Smooth muscle cell (in vitro differentiated cells): Measurements from ENCODE around the gene MYO1D. TPM values are rescaled to one million over a fixed set of nuclear protein-coding genes. Genes with fewer than 3 reads are reported as not detected.

ENCODE experiments used
- DNase-seq: peaks from one replicate; lab custom pipeline; 2025; ENCODE audit not compliant: unreplicated experiment; lab: John Stamatoyannopoulos, UW
- H2AFZ ChIP-seq: fragments of 200-600 bp; sonication (generic); 2 replicates; pipeline ENCODE4 v1.6.0; 2016; ENCODE audit warnings: antibody characterized with exemption, low read depth, mild to moderate bottlenecking
- H3F3A ChIP-seq: fragments of 200-600 bp; sonication (generic); 2 replicates; pipeline ENCODE4 v1.6.0; 2017; ENCODE audit warnings: antibody characterized with exemption, low read depth
- H3K27ac ChIP-seq: fragments of 200-600 bp; sonication (generic); 2 replicates; pipeline ENCODE4 v1.5.1; 2016; ENCODE audit warnings: low read depth, mild to moderate bottlenecking
- H3K27me3 ChIP-seq: fragments of 200-600 bp; sonication (generic); 2 replicates; pipeline ENCODE4 v1.6.1; 2016; ENCODE audit warnings: low read depth, mild to moderate bottlenecking
- H3K36me3 ChIP-seq: fragments of 200-600 bp; sonication (generic); 2 replicates; pipeline ENCODE4 v1.5.1; 2016; ENCODE audit warnings: low read depth
- H3K4me1 ChIP-seq: fragments of 200-600 bp; sonication (generic); 2 replicates; pipeline ENCODE4 v1.5.1; 2016; ENCODE audit warnings: low read depth
- H3K4me2 ChIP-seq: fragments of 200-600 bp; sonication (generic); 2 replicates; pipeline ENCODE4 v1.6.0; 2016; ENCODE audit warnings: mild to moderate bottlenecking
- H3K4me3 ChIP-seq: fragments of 200-600 bp; sonication (generic); 2 replicates; pipeline ENCODE4 v1.5.1; 2016; ENCODE audit warnings: mild to moderate bottlenecking
- H3K79me2 ChIP-seq: fragments of 200-600 bp; sonication (generic); 2 replicates; pipeline ENCODE4 v1.6.0; 2016; ENCODE audit warnings: low read depth, mild to moderate bottlenecking
- H3K9ac ChIP-seq: fragments of 200-600 bp; sonication (generic); 2 replicates; pipeline ENCODE4 v1.6.0; 2016; ENCODE audit warnings: low read depth
- H3K9me3 ChIP-seq: fragments of 200-600 bp; sonication (generic); replicated peaks from 2 replicates; pipeline ENCODE4 v1.5.1; 2016; ENCODE audit warnings: low read depth
- H4K20me1 ChIP-seq: fragments of 200-600 bp; sonication (generic); 2 replicates; pipeline ENCODE4 v1.6.0; 2016; ENCODE audit warnings: low read depth
- WGBS: methylation state at CpG from one replicate; pipeline ENCODE4 v1.1.7; 2016; ENCODE audit warnings: low lambda C conversion rate; 5-methylcytosine and 5-hydroxymethylcytosine counted together
- polyA plus RNA-seq: library from polyadenylated mRNA; unstranded; fragments of >200 nt; fragmentation: Nextera tagmentation; extraction: Ambion mirVana; gene quantifications from 2 replicates; pipeline ENCODE4 v1.2.1, GENCODE V29; 2016
- total RNA-seq: library from RNA; depleted of rRNA; stranded (reverse); fragments of >200 nt; gene quantifications from 2 replicates; pipeline ENCODE4 v1.2.3, GENCODE V29; 2014
- TF ChIP-seq, protein P1 (sequence below): fragments of 200-600 bp; sonication (generic); IDR thresholded peaks from 2 replicates; pipeline ENCODE4 v1.5.1; 2017; ENCODE audit warnings: borderline replicate concordance, mild to moderate bottlenecking, antibody characterized with exemption; ENCODE audit not compliant: insufficient read depth, poor library complexity, severe bottlenecking

MYO1D gene
- total and polyA plus RNA-seq, 2 experiments from 2014 or later = 13.9 to 35.7 TPM

DNA sequence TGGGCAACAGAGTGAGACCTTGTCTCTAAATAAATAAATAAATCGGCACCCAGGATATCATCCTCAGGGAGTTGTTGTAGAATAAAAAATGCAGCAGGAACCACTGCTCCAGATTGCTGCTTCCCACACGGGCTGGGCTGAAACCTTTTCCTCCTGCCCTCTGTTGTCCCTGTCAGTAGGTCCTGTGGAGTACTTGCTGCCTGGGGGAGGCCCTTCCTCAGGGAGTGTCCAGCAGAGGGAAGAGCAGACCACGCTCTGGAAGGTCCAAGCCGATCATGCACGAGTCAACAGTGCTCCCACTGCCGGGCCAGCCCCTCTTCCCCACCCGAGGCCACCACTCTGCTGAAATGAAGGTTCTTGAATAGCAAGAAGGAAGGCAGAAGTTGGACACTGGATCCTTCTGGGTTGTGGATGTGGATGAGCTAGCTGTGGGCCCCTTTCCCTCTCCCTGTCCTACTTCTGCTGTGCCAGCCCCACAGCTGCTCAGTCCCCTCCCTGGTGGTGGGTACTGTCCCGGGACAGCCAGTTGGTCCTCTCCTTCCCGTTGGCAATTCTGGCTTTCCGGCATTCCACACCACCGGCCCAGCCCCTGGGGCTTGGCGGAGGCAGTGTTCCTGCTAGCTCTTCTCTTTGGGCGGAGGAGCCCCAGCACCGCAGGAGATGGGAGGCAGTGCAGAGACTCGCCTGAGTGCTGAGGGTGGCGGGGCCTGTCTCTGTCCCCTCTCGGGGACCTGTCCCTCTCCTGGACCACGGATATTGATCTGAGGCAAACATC is 379.3 kb downstream of the MYO1D start:
- no peaks in the 10 kb centered on the region for H3K27me3 ChIP-seq
- H3K79me2 ChIP-seq = no peaks in the 10 kb centered on the region
- DNase-seq = no peak
- no peak overlapping the region for H3K9ac ChIP-seq
- H3K4me2 ChIP-seq = no peak overlapping the region
- H2AFZ ChIP-seq = no peak overlapping the region
- H4K20me1 ChIP-seq = no peaks in the 10 kb centered on the region
- no peaks in the 10 kb centered on the region for H3K36me3 ChIP-seq
- peak overlapping the region; percentile 94 for H3K27ac ChIP-seq
- H3K4me3 ChIP-seq = no peak overlapping the region
- H3F3A ChIP-seq = no peaks in the 10 kb centered on the region
- H3K9me3 ChIP-seq = no peaks in the 10 kb centered on the region
- no peaks in the 10 kb centered on the region for H3K4me1 ChIP-seq
- TF ChIP-seq, protein P1, sequence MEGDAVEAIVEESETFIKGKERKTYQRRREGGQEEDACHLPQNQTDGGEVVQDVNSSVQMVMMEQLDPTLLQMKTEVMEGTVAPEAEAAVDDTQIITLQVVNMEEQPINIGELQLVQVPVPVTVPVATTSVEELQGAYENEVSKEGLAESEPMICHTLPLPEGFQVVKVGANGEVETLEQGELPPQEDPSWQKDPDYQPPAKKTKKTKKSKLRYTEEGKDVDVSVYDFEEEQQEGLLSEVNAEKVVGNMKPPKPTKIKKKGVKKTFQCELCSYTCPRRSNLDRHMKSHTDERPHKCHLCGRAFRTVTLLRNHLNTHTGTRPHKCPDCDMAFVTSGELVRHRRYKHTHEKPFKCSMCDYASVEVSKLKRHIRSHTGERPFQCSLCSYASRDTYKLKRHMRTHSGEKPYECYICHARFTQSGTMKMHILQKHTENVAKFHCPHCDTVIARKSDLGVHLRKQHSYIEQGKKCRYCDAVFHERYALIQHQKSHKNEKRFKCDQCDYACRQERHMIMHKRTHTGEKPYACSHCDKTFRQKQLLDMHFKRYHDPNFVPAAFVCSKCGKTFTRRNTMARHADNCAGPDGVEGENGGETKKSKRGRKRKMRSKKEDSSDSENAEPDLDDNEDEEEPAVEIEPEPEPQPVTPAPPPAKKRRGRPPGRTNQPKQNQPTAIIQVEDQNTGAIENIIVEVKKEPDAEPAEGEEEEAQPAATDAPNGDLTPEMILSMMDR = no peak
- WGBS = 87% methylated on average over 18 of the region's 18 CpGs

- H3K9me3 ChIP-seq = no peaks in the 10 kb centered on the region
- no peak overlapping the region for H3K4me3 ChIP-seq
- no peaks in the 10 kb centered on the region for H3K27me3 ChIP-seq
- H3F3A ChIP-seq = no peaks in the 10 kb centered on the region
- peak overlapping the region; percentile 94 for H3K27ac ChIP-seq
- H3K9ac ChIP-seq = no peak overlapping the region
- H4K20me1 ChIP-seq = no peaks in the 10 kb centered on the region
- no peaks in the 10 kb centered on the region for H3K4me1 ChIP-seq
- no peak for DNase-seq
- H3K79me2 ChIP-seq = no peaks in the 10 kb centered on the region
- peak overlapping the region; percentile 70 for H3K4me2 ChIP-seq
- H2AFZ ChIP-seq = no peak overlapping the region
- TF ChIP-seq, protein P1 = no peak
- 53% methylated on average over 16 of the region's 16 CpGs for WGBS
- H3K36me3 ChIP-seq = no peaks in the 10 kb centered on the region
Measured at GRCh38 chr17:32496395-32497073, 380.4 kb downstream of the MYO1D start.

GRCh38 chr17:32495359-32496231 is 381.3 kb downstream of the MYO1D start:
- H3K4me3 ChIP-seq = no peak overlapping the region
- H3K27me3 ChIP-seq = no peaks in the 10 kb centered on the region
- H3K79me2 ChIP-seq = no peaks in the 10 kb centered on the region
- H3F3A ChIP-seq = no peaks in the 10 kb centered on the region
- peak overlapping the region; percentile 70 for H3K4me2 ChIP-seq
- H3K36me3 ChIP-seq = no peaks in the 10 kb centered on the region
- DNase-seq = no peak
- no peaks in the 10 kb centered on the region for H3K4me1 ChIP-seq
- H4K20me1 ChIP-seq = no peaks in the 10 kb centered on the region
- peak overlapping the region; percentile 94 for H3K27ac ChIP-seq
- H3K9ac ChIP-seq = no peak overlapping the region
- TF ChIP-seq, protein P1 = no peak
- no peaks in the 10 kb centered on the region for H3K9me3 ChIP-seq
- no peak overlapping the region for H2AFZ ChIP-seq
- 86% methylated on average over 45 of the region's 45 CpGs for WGBS
